Choroid plexus epithelial cell (primary cell): ENCODE measurements around the gene FMOD.

Experiments used
- DNase-seq: peaks from one replicate; pipeline ENCODE4 v3.0.0-alpha.2; 2010; ENCODE audit warnings: low read depth
- H3K4me3 ChIP-seq: 2 replicates; pipeline ENCODE4 v1.5.1; 2011; ENCODE audit warnings: low read depth, mild to moderate bottlenecking, control low read depth, low read length, moderate library complexity
- TF ChIP-seq, protein P1 (sequence below): conservative IDR thresholded peaks from 2 replicates; pipeline ENCODE4 v1.5.1; 2011; ENCODE audit warnings: low read depth, mild to moderate bottlenecking, control low read depth, inconsistent platforms, low read length, moderate library complexity

Gene FMOD

DNA sequence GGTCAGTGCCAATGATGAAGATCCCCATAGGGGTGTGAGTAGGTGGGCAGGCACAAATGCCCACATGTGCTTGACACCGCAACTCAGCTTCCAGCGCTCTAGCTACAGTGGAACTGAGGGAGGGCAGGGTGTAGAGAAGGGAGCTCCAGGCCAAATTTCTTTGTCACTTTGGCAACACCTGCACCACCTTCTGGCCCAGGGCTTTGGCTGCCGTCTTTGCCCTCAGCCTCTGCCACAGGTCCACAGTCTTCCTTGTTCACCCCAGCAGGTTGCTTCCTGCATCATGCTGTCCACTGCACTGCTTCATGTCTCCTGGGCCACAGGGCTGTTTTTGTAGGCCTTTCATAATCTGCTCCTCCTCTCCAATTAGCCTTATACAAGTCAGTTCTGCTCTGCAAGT is 20.4 kb upstream of the FMOD start:
- no peak overlapping the region for H3K4me3 ChIP-seq
- TF ChIP-seq, protein P1, sequence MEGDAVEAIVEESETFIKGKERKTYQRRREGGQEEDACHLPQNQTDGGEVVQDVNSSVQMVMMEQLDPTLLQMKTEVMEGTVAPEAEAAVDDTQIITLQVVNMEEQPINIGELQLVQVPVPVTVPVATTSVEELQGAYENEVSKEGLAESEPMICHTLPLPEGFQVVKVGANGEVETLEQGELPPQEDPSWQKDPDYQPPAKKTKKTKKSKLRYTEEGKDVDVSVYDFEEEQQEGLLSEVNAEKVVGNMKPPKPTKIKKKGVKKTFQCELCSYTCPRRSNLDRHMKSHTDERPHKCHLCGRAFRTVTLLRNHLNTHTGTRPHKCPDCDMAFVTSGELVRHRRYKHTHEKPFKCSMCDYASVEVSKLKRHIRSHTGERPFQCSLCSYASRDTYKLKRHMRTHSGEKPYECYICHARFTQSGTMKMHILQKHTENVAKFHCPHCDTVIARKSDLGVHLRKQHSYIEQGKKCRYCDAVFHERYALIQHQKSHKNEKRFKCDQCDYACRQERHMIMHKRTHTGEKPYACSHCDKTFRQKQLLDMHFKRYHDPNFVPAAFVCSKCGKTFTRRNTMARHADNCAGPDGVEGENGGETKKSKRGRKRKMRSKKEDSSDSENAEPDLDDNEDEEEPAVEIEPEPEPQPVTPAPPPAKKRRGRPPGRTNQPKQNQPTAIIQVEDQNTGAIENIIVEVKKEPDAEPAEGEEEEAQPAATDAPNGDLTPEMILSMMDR = no peak
- no peak for DNase-seq

DNA sequence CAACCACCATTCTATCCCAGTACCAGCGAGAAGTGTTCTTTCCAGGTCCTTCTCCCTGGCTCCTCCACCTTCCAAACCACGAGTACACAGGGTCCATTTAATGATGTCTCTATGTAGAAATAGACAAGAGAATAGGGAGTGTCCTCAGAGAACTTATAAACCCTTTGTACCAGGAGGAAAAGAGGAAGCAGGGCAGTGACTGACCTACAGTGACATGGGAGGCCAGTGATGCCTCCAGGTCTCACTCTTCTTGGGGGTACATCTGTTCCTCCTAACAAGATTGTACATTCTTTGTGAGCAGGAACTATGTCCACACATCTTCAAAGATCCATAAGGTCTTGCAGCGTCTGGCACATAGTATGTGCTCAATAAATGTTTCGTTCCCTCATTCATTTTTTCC is 18.7 kb upstream of the FMOD start:
- TF ChIP-seq, protein P1 = no peak
- DNase-seq = no peak
- H3K4me3 ChIP-seq = no peak overlapping the region

DNA sequence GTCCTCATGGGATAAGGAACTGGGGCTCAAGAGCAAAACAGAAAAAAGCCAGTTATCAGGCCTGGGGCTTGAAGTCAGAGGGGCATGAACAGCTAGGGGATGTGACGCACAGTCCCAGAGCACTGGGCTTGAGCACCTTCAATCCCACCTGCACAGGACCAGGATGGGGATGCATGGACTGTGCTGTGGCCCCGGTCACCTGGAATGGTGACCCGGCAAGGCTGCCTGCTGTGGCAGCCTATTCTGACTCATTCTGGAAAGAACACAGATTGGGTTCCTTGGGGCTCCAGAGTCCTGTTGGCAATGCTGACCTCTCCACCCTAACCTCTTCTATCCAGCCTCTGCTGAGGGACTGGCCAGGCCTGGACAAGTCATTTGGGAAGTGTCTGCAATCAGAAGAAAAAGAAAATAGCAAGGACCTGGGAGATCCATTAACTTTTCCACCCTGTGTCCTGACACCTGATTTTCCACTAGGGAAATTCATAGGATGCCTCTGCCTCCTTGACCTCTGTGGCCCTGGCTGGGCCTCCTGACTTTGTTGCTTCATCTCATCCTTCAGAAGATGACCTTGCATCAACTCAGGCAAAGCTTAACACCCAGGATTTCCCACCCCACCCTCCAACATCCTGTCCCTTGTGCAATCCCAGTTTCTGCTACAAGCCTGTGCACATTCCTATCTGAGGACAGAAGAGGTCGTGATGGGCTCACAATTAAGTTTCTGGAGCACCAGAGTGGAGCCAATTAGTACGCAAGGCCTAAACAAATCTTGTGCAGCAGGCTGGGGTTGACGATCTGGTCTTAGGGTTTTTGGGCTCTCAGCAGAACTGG is 17.9 kb upstream of the FMOD start:
- peak; percentile 86 for DNase-seq

DNA sequence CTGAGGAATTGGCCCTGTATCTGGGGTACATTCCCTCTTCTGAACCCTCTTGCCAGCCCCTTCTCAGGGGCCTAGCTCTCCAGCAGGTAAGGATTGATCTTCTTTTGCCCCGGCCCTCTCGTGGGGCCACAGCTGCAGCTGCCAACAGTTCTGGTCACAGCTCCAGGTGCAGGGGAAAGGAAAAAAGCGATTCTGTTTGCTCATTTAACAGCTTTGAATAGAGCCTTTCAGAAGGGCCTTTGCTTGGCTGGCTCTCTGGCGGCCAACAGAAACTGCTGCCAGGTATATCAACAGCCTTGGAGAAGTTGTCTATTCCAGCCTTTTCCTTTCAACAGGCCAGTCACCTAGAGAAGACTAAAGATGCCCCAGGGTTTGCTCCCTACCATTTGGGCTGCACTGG is 16.1 kb upstream of the FMOD start:
- DNase-seq = no peak
- TF ChIP-seq, protein P1 = no peak
- no peak overlapping the region for H3K4me3 ChIP-seq

More for the DNA sequence above, 17.9 kb upstream of the FMOD start:
- TF ChIP-seq, protein P1 = peak; percentile 65
- H3K4me3 ChIP-seq = no peak overlapping the region

DNA sequence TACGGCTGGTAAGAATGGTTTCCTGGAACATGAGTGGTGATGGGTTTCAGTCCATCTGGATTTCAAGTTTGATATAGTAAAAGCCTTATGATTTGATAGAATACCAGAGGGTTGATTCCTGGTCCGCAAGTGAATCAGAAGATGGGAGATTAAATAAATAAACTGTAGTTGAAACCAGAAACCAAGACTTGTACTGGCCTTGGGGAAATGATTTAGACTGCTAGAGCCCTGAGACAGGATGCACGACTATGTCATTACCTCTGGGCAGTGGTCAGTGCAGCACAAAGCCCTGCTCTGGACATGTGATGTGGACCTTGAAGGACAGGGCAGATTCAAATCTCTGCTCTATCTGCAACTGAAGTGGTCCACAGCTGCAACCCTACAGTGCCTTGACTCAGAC is 15.6 kb upstream of the FMOD start:
- no peak overlapping the region for H3K4me3 ChIP-seq
- DNase-seq = no peak
- TF ChIP-seq, protein P1 = no peak

DNA sequence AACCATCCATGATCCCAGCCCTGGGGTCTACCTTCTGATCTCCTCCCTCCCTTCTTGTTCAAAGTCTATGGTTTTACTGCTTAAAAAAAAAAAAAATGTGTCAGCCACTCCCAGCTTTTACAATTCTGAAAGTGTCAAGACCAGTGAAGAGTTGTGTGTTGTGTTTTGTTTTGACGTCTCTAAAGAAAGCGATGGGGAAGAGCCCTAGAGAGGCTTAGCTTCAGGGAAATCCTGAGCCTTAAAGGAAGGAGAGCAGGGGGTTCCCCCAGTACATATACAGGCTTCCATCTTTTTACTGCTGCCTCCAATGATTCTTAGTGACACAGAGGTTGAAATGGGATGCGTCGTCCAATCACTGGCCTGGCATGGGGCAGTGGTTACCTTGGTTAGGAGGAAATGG is 13.9 kb upstream of the FMOD start:
- H3K4me3 ChIP-seq = no peak overlapping the region
- TF ChIP-seq, protein P1 = no peak
- no peak for DNase-seq

DNA sequence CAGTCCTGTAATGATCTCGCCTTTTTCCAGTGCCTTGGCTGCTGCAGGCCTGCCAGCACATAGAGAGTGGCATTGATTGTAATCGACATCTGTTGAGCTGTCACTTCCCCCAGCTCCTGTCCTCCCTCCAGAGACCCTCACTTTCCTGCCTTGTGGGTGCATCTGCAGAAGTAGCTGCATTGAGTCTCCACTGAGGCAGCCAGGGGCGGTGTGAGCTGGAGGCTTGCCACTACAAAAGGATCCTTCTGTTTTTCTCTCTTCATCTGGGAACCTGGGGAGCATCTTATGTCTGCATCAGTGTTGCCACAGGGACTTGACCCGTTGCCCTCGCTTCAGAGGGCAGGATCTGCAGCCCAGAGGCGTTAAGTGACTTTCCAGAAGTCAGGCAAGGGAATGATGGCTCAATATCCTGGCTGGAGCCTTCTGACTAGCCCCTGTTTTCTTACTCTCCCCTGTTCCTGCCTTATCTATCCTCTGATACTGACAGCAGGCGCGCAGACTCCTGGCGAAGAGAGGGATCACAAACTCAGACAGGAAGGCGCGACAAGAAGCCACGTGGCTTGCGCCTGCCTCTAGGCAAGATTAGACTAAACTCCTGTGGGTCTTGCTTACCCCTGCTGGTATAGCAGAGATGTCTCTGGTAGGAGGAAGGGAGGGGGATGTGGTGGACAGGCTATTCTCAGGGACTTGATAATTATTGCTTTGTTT is 13.3 kb upstream of the FMOD start:
- no peak overlapping the region for H3K4me3 ChIP-seq
- TF ChIP-seq, protein P1 = no peak
- DNase-seq = peak; percentile 34
